ENCODE data around the gene PARL. TPM values are rescaled to one million over a fixed set of nuclear protein-coding genes. Genes with fewer than 3 reads are reported as not detected.

Gene PARL
- total RNA-seq, 2 donors from 2014 or later: 34.1 to 58.3 TPM

DNA sequence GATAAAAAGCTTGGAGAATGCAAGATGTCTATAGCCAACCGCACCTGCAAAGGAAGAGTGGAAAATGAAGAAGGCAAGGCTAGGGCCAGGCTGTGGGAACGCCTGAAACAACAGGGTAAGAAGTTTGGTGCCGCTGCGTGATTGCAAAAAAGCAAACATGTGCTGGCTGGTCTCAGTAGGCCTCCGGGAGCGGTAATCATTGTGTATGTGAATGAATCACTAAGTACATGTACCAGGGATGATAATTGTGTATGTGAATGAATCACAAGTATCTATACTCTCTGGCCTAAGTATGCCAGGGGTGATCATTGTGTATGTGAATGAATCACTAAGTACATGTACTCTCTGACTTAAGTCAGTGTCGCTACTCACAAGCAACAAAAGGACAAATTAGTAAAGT lies 40.3 kb upstream of the PARL start:
- no peak overlapping the region for H3K27ac ChIP-seq
- TF ChIP-seq, protein P1, sequence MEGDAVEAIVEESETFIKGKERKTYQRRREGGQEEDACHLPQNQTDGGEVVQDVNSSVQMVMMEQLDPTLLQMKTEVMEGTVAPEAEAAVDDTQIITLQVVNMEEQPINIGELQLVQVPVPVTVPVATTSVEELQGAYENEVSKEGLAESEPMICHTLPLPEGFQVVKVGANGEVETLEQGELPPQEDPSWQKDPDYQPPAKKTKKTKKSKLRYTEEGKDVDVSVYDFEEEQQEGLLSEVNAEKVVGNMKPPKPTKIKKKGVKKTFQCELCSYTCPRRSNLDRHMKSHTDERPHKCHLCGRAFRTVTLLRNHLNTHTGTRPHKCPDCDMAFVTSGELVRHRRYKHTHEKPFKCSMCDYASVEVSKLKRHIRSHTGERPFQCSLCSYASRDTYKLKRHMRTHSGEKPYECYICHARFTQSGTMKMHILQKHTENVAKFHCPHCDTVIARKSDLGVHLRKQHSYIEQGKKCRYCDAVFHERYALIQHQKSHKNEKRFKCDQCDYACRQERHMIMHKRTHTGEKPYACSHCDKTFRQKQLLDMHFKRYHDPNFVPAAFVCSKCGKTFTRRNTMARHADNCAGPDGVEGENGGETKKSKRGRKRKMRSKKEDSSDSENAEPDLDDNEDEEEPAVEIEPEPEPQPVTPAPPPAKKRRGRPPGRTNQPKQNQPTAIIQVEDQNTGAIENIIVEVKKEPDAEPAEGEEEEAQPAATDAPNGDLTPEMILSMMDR (IDR thresholded peaks at IDR 0.05): no peak
- no peak for DNase-seq (ENCODE audit: low spot score)
- H3K4me3 ChIP-seq: no peak overlapping the region
- H3K9me3 ChIP-seq: no peaks in the 10 kb centered on the region
- H3K4me1 ChIP-seq: no peaks in the 10 kb centered on the region
- H3K36me3 ChIP-seq: peaks cover 89% of the 10 kb centered on the region
- no peaks in the 10 kb centered on the region for H3K27me3 ChIP-seq

DNA sequence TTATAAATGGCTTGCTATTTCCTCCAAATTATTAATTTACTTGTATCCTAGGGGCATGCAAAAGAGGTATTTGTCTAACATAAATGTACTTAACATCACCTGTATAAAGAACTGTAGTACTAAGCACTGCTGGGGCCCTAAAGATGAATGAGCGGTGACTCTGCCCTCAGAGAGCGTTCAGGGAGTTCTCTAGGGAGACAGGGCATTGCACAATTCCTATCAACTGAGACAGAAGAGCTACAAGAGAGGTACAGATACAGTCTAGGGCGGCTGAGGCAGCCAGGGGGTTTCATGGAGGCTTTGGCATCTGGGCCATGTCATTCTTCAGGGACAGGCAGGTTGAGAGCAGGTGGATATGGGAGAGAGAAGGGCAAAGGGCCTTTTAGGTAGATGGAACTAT lies 39.9 kb upstream of the PARL start:
- Histone ChIP-seq H3K27me3 (no peaks in the 10 kb centered on the region), H3K36me3 (peaks cover 90% of the 10 kb centered on the region), H3K27ac (no peak overlapping the region), H3K9me3 (no peaks in the 10 kb centered on the region), H3K4me1 (no peaks in the 10 kb centered on the region), H3K4me3 (no peak overlapping the region)
- DNase-seq (ENCODE audit: low spot score): no peak
- TF ChIP-seq, protein P1 (IDR thresholded peaks at IDR 0.05): no peak

DNA sequence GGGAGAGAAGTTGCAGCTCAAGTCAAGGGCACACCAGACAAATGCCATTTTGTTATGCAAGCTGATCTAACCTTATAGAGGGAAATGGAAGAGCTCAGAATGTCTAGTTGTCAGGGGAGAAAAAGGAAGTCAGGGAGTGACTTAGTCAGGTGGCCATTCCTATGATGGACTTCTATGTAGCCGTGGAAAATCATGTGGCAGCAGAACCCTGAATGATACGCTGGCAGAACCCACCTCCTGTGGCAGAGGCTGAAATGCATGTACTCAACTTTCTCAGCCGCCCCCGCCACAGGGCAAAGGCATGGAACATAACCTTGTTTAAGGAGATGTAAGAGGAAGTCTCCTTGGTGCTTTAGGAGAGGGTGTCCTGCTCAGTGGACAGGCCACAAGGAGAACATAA lies 37.7 kb upstream of the PARL start:
- peaks cover 71% of the 10 kb centered on the region for H3K36me3 ChIP-seq
- H3K4me3 ChIP-seq: no peak overlapping the region
- no peaks in the 10 kb centered on the region for H3K4me1 ChIP-seq
- DNase-seq (ENCODE audit: low spot score): no peak
- no peaks in the 10 kb centered on the region for H3K9me3 ChIP-seq
- no peaks in the 10 kb centered on the region for H3K27me3 ChIP-seq
- TF ChIP-seq, protein P1 (IDR thresholded peaks at IDR 0.05): no peak
- H3K27ac ChIP-seq: no peak overlapping the region

DNA sequence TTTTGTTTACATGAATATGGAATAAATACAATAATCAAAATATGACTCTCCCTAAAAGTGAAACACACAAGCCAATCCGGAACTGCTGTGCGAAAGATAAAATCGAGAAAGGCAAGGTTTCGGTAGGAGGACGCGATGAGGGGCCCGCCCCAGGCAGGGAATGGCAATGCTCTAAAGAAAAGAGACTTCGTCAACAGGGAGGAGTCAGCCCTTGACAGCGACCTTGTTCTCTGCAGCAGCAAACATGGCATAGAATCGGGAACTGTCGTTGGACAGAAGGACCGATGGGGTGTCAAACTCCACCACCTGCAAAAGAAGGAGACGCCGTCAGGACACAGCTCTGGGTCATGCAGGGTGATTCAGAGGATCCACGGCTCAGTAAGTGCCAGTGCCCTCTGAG lies 36.4 kb upstream of the PARL start:
- H3K27ac ChIP-seq: no peak overlapping the region
- no peaks in the 10 kb centered on the region for H3K4me1 ChIP-seq
- H3K27me3 ChIP-seq: no peaks in the 10 kb centered on the region
- peaks cover 60% of the 10 kb centered on the region for H3K36me3 ChIP-seq
- no peaks in the 10 kb centered on the region for H3K9me3 ChIP-seq
- TF ChIP-seq, protein P1 (IDR thresholded peaks at IDR 0.05): no peak
- no peak overlapping the region for H3K4me3 ChIP-seq
- DNase-seq (ENCODE audit: low spot score): no peak

DNA sequence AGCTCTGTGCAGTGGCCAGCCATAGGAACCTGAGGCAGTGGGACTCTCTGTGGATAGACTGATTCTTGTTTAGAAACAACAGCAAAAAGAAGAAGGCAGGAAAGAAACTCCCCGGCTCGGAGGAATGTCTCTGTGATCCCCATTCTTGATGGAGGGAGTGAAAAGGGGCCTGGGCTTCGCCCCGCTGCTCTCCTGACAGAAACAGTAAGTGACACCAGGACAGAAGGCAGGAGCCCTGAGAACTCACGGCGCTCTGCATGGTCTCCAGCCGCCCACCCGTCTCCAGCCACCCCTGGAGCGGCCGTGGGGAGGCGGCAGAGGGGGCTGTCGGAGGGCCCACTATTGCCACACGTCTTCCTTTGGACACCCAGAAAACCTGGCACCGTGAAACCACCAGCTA lies 35.7 kb upstream of the PARL start:
- H3K36me3 ChIP-seq: peaks cover 54% of the 10 kb centered on the region

DNA sequence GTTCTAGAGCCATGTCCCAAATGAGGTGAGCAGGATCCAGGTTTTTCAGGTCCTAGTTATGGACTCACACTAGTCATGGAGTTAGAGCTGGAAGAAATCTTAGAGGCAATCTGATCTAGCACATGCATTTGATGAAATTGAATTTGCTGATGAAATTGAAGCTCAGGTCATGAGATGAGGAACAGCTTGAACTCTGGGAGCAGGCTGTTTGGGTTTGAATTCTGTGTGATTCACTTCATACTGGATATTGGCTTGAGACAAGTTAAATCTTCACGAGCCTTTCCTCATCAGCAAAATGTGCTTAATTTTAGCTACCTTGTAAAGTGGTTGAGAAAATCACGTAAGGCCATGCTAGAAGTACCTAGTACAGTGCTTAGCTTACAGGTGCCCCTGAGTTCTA lies 33.5 kb upstream of the PARL start:
- TF ChIP-seq, protein P1 (IDR thresholded peaks at IDR 0.05): no peak
- no peak overlapping the region for H3K4me3 ChIP-seq
- no peaks in the 10 kb centered on the region for H3K27me3 ChIP-seq
- H3K4me1 ChIP-seq: no peaks in the 10 kb centered on the region
- H3K9me3 ChIP-seq: no peaks in the 10 kb centered on the region
- no peak overlapping the region for H3K27ac ChIP-seq
- DNase-seq (ENCODE audit: low spot score): no peak
- H3K36me3 ChIP-seq: peaks cover 36% of the 10 kb centered on the region

More for the DNA sequence above, 35.7 kb upstream of the PARL start:
- Histone ChIP-seq H3K9me3 (no peaks in the 10 kb centered on the region), H3K4me1 (no peaks in the 10 kb centered on the region), H3K27me3 (no peaks in the 10 kb centered on the region), H3K27ac (no peak overlapping the region), H3K4me3 (no peak overlapping the region)
- TF ChIP-seq, protein P1 (IDR thresholded peaks at IDR 0.05): no peak
- no peak for DNase-seq (ENCODE audit: low spot score)
